Pons (tissue), 1 donor: ENCODE measurements around the gene UBE2V1.
"Not testable (repeated sequence)": the region's sequence is repeated elsewhere in the genome, so short reads cannot be mapped to it uniquely, and the experiment has no call there.

Experiments used
- DNase-seq: peaks from one replicate; pipeline ENCODE4 v3.0.0-alpha.2; 2016; ENCODE audit warnings: low spot score

UBE2V1 gene

GRCh38 chr20:50094522-50094921, 18.4 kb downstream of the UBE2V1 start:
- no peak for DNase-seq

- DNase-seq, result no peak
Measured at GRCh38 chr20:50093240-50093639, 19.7 kb downstream of the UBE2V1 start.

- DNase-seq, result no peak
Measured at GRCh38 chr20:50092436-50092835, 20.5 kb downstream of the UBE2V1 start.

- no peak for DNase-seq
Measured at GRCh38 chr20:50089787-50090177, 23.2 kb downstream of the UBE2V1 start.

GRCh38 chr20:50089140-50089786, 23.7 kb downstream of the UBE2V1 start:
- DNase-seq, result peak; percentile 76

- DNase-seq, result no peak
Measured at GRCh38 chr20:50088022-50088421, 24.9 kb downstream of the UBE2V1 start.

- peak; percentile 86 for DNase-seq
Measured at GRCh38 chr20:50085481-50086365, 27.2 kb downstream of the UBE2V1 start.

GRCh38 chr20:50085146-50085480, 27.8 kb downstream of the UBE2V1 start:
- no peak for DNase-seq

- no peak for DNase-seq
Measured at GRCh38 chr20:50083034-50083433, 29.9 kb downstream of the UBE2V1 start.

- DNase-seq, result not testable (repeated sequence)
Measured at GRCh38 chr20:50082056-50082455, 30.9 kb downstream of the UBE2V1 start.

- no peak for DNase-seq
Measured at GRCh38 chr20:50077818-50078601, 34.9 kb downstream of the UBE2V1 start.

- no peak for DNase-seq
Measured at GRCh38 chr20:50073500-50073899, 39.5 kb downstream of the UBE2V1 start.

GRCh38 chr20:50071039-50071888, 41.7 kb downstream of the UBE2V1 start:
- peak; percentile 85 for DNase-seq

- DNase-seq, result no peak
Measured at GRCh38 chr20:50070361-50070760, 42.6 kb downstream of the UBE2V1 start.

- no peak for DNase-seq
Measured at GRCh38 chr20:50068041-50068651, 44.8 kb downstream of the UBE2V1 start.

- DNase-seq, result no peak
Measured at GRCh38 chr20:50067461-50067860, 45.5 kb downstream of the UBE2V1 start.

GRCh38 chr20:50067018-50067417, 45.9 kb downstream of the UBE2V1 start:
- DNase-seq, result no peak

- DNase-seq, result no peak
Measured at GRCh38 chr20:50066161-50066834, 46.7 kb downstream of the UBE2V1 start.

GRCh38 chr20:50065325-50065615, 47.7 kb downstream of the UBE2V1 start:
- no peak for DNase-seq

- DNase-seq, result not testable (repeated sequence)
Measured at GRCh38 chr20:50063763-50064162, 49.2 kb downstream of the UBE2V1 start.
